BE2C (cell line): ENCODE data around the gene ASCC3.

Experiments
- DNase-seq: peaks from one replicate; pipeline ENCODE4 v3.0.0-alpha.2; 2020
- H3K27me3 ChIP-seq: fragments of 250-450 bp; sonication (Bioruptor Pico); 2 replicates; pipeline ENCODE4 v1.5.1; 2020; ENCODE audit warnings: mild to moderate bottlenecking
- H3K36me3 ChIP-seq: fragments of 250-450 bp; sonication (Bioruptor Pico); 2 replicates; pipeline ENCODE4 v1.5.1; 2020; ENCODE audit warnings: mild to moderate bottlenecking
- H3K4me1 ChIP-seq: fragments of 250-450 bp; sonication (Bioruptor Pico); 2 replicates; pipeline ENCODE4 v1.5.1; 2020
- H3K4me3 ChIP-seq: 2 replicates; pipeline ENCODE4 v1.5.1; 2011; ENCODE audit warnings: low read depth, low read length
- H3K9me3 ChIP-seq: fragments of 250-450 bp; sonication (Bioruptor Pico); 2 replicates; pipeline ENCODE4 v1.5.1; 2020
- CTCF ChIP-seq: IDR thresholded peaks from 2 replicates; pipeline ENCODE4 v1.5.1; 2012; ENCODE audit warnings: mild to moderate bottlenecking, low read depth, low read length

The ASCC3 gene

DNA sequence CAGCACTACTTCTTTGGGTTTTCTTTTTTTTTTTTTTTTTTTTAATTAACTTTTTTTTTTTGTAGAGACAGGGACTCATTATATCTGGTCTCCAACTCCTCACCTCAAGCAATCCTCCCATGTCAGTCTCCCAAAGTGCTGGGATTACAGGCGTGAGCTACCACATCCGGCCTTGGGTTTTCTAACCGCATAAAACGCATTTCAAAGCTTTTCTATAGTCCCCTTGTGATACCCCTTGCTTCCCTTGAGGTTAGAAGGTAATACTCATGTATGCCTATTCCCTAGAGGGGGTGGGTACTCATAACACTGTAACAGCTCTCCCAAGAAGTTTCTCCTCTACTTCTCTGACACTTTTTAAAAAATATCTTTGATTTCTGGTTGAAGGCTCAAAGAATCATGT is 23.9 kb upstream of the ASCC3 start:
- Histone ChIP-seq H3K4me1 (no peaks in the 10 kb centered on the region), H3K27me3 (no peaks in the 10 kb centered on the region), H3K4me3 (no peak overlapping the region), H3K36me3 (no peaks in the 10 kb centered on the region), H3K9me3 (no peaks in the 10 kb centered on the region)
- no peak for DNase-seq
- TF ChIP-seq CTCF = no peak

GRCh38 chr6:100904316-100904715 is 23.2 kb upstream of the ASCC3 start:
- no peak for DNase-seq
- no peak for TF ChIP-seq CTCF
- H3K4me3 ChIP-seq = no peak overlapping the region

GRCh38 chr6:100901582-100901981 is 20.5 kb upstream of the ASCC3 start:
- Histone ChIP-seq H3K27me3 (no peaks in the 10 kb centered on the region), H3K4me1 (no peaks in the 10 kb centered on the region), H3K9me3 (no peaks in the 10 kb centered on the region), H3K36me3 (no peaks in the 10 kb centered on the region), H3K4me3 (no peak overlapping the region)
- no peak for TF ChIP-seq CTCF
- DNase-seq = no peak

More at GRCh38 chr6:100904316-100904715, 23.2 kb upstream of the ASCC3 start:
- Histone ChIP-seq H3K36me3 (no peaks in the 10 kb centered on the region), H3K9me3 (no peaks in the 10 kb centered on the region), H3K4me1 (no peaks in the 10 kb centered on the region), H3K27me3 (no peaks in the 10 kb centered on the region)

- no peaks in the 10 kb centered on the region for H3K27me3 ChIP-seq
- TF ChIP-seq CTCF = no peak
- H3K9me3 ChIP-seq = no peaks in the 10 kb centered on the region
- H3K4me3 ChIP-seq = no peak overlapping the region
- DNase-seq = no peak
- no peaks in the 10 kb centered on the region for H3K36me3 ChIP-seq
- no peaks in the 10 kb centered on the region for H3K4me1 ChIP-seq
Measured at GRCh38 chr6:100899202-100899601, 18.1 kb upstream of the ASCC3 start.

GRCh38 chr6:100897671-100898070 is 16.5 kb upstream of the ASCC3 start:
- Histone ChIP-seq H3K9me3 (no peaks in the 10 kb centered on the region), H3K27me3 (no peaks in the 10 kb centered on the region), H3K36me3 (no peaks in the 10 kb centered on the region), H3K4me3 (no peak overlapping the region), H3K4me1 (no peaks in the 10 kb centered on the region)
- no peak for TF ChIP-seq CTCF
- no peak for DNase-seq

GRCh38 chr6:100893743-100894142 is 12.6 kb upstream of the ASCC3 start:
- Histone ChIP-seq H3K9me3 (no peaks in the 10 kb centered on the region), H3K36me3 (no peaks in the 10 kb centered on the region), H3K4me1 (no peaks in the 10 kb centered on the region), H3K27me3 (no peaks in the 10 kb centered on the region), H3K4me3 (no peak overlapping the region)
- no peak for DNase-seq
- no peak for TF ChIP-seq CTCF
